HAP-1 (cell line): ENCODE data around the gene IFT74.

Experiments
- DNase-seq, 2 experiments: peaks; one replicate each; pipeline ENCODE4 v3.0.0-alpha.2; 2016 to 2020; ENCODE audit warnings: low spot score in 2 of 2
- H3K27me3 ChIP-seq: fragments of 250-450 bp; sonication (Bioruptor Pico); 2 replicates; pipeline ENCODE4 v1.5.1; 2020; ENCODE audit warnings: low read depth, mild to moderate bottlenecking, moderate library complexity
- H3K36me3 ChIP-seq: fragments of 250-450 bp; sonication (Bioruptor Pico); replicated peaks from 2 replicates; pipeline ENCODE4 v1.5.1; 2020; ENCODE audit warnings: mild to moderate bottlenecking
- H3K4me1 ChIP-seq: fragments of 250-450 bp; sonication (Bioruptor Pico); 2 replicates; pipeline ENCODE4 v1.5.1; 2020; ENCODE audit warnings: mild to moderate bottlenecking
- H3K4me3 ChIP-seq: fragments of 250-450 bp; sonication (Bioruptor Pico); 2 replicates; pipeline ENCODE4 v1.5.1; 2020; ENCODE audit warnings: mild to moderate bottlenecking, moderate library complexity
- H3K9me3 ChIP-seq: fragments of 250-450 bp; sonication (Bioruptor Pico); 2 replicates; pipeline ENCODE4 v1.5.1; 2020; ENCODE audit warnings: mild to moderate bottlenecking, moderate library complexity
- in situ Hi-C: fragments of 300-500 bp; cut with MboI; formaldehyde crosslinking; loops from 3 replicates; pipeline ENCODE4 v1.14.3; 2020; ENCODE audit warnings: low sequenced_read_pairs, inconsistent platforms, mixed read lengths

The IFT74 gene

GRCh38 chr9:27005491-27005890, 49.3 kb downstream of the IFT74 start, which contains the start of gene LRRC19:
Gene LRRC19 (minus strand): TSS chr9:27005672. CDS start chr9:26999694, 5,978 bp downstream.
- H3K27me3 ChIP-seq = no peaks in the 10 kb centered on the region
- no peak within 1 kb of the TSS for H3K4me3 ChIP-seq
- H3K9me3 ChIP-seq = no peaks in the 10 kb centered on the region
- no peaks in the 10 kb centered on the region for H3K4me1 ChIP-seq
- no peaks in the 10 kb centered on the region for H3K36me3 ChIP-seq
- no peak for DNase-seq
- in situ Hi-C loops = no loop called here

GRCh38 chr9:27019589-27019988, 63.4 kb downstream of the IFT74 start:
- no peak for DNase-seq
- in situ Hi-C loops = no loop called here

GRCh38 chr9:27022920-27023319, 66.7 kb downstream of the IFT74 start:
- Histone ChIP-seq H3K9me3 (no peaks in the 10 kb centered on the region), H3K4me3 (no peak overlapping the region)
- in situ Hi-C loops = no loop called here

More at GRCh38 chr9:27019589-27019988, 63.4 kb downstream of the IFT74 start:
- Histone ChIP-seq H3K36me3 (peaks cover 15% of the 10 kb centered on the region), H3K9me3 (no peaks in the 10 kb centered on the region), H3K4me1 (no peaks in the 10 kb centered on the region), H3K27me3 (no peaks in the 10 kb centered on the region), H3K4me3 (no peak overlapping the region)

GRCh38 chr9:27029186-27029585, 73.0 kb downstream of the IFT74 start:
- no peak for DNase-seq
- Histone ChIP-seq H3K27me3 (no peaks in the 10 kb centered on the region), H3K4me3 (no peak overlapping the region), H3K36me3 (peaks cover 4% of the 10 kb centered on the region; the same call in 1 of the 2 replicates), H3K9me3 (no peaks in the 10 kb centered on the region), H3K4me1 (no peaks in the 10 kb centered on the region)
- in situ Hi-C loops = loop anchor here (25.0 kb wide), 1 partner anchor 508 kb away; the partner anchor contains the start of gene MOB3B

More at GRCh38 chr9:27022920-27023319, 66.7 kb downstream of the IFT74 start:
- DNase-seq = no peak
- H3K36me3 ChIP-seq = peaks cover 11% of the 10 kb centered on the region
- no peaks in the 10 kb centered on the region for H3K4me1 ChIP-seq
- no peaks in the 10 kb centered on the region for H3K27me3 ChIP-seq

- Histone ChIP-seq H3K9me3 (no peaks in the 10 kb centered on the region), H3K27me3 (no peaks in the 10 kb centered on the region), H3K4me1 (no peaks in the 10 kb centered on the region), H3K4me3 (no peak overlapping the region), H3K36me3 (no peaks in the 10 kb centered on the region)
- DNase-seq = peak; percentile 46 to 81
- in situ Hi-C loops = loop anchor here (10.0 to 25.0 kb wide), 2 partner anchors 241 to 503 kb away; partner anchors contain the start of gene MOB3B
Measured at GRCh38 chr9:27033815-27034403, 77.7 kb downstream of the IFT74 start.

GRCh38 chr9:27037499-27037898, 81.3 kb downstream of the IFT74 start:
- DNase-seq = no peak
- Histone ChIP-seq H3K4me1 (no peaks in the 10 kb centered on the region), H3K27me3 (no peaks in the 10 kb centered on the region), H3K36me3 (no peaks in the 10 kb centered on the region), H3K4me3 (no peak overlapping the region), H3K9me3 (no peaks in the 10 kb centered on the region)
- in situ Hi-C loops = loop anchor here (10.0 to 25.0 kb wide), 2 partner anchors 237 to 500 kb away; partner anchors contain the start of gene MOB3B

GRCh38 chr9:27041746-27042145, 85.5 kb downstream of the IFT74 start:
- no peaks in the 10 kb centered on the region for H3K9me3 ChIP-seq
- in situ Hi-C loops = loop anchor here (25.0 kb wide), 1 partner anchor 496 kb away; the partner anchor contains the start of gene MOB3B

GRCh38 chr9:27042476-27042875, 86.3 kb downstream of the IFT74 start:
- Histone ChIP-seq H3K4me3 (no peak overlapping the region), H3K4me1 (no peaks in the 10 kb centered on the region), H3K36me3 (no peaks in the 10 kb centered on the region; the same call in 1 of the 2 replicates), H3K9me3 (no peaks in the 10 kb centered on the region), H3K27me3 (no peaks in the 10 kb centered on the region)
- no peak for DNase-seq
- in situ Hi-C loops = loop anchor here (25.0 kb wide), 1 partner anchor 495 kb away; the partner anchor contains the start of gene MOB3B

More at GRCh38 chr9:27041746-27042145, 85.5 kb downstream of the IFT74 start:
- no peaks in the 10 kb centered on the region for H3K4me1 ChIP-seq
- no peaks in the 10 kb centered on the region; the same call in 1 of the 2 replicates for H3K36me3 ChIP-seq
- H3K4me3 ChIP-seq = no peak overlapping the region
- no peak for DNase-seq
- H3K27me3 ChIP-seq = no peaks in the 10 kb centered on the region

GRCh38 chr9:27043176-27043575, 87.0 kb downstream of the IFT74 start:
- no peak for DNase-seq
- no peak overlapping the region for H3K4me3 ChIP-seq
- no peaks in the 10 kb centered on the region for H3K9me3 ChIP-seq
- H3K27me3 ChIP-seq = no peaks in the 10 kb centered on the region
- in situ Hi-C loops = loop anchor here (25.0 kb wide), 1 partner anchor 494 kb away; the partner anchor contains the start of gene MOB3B
- no peaks in the 10 kb centered on the region; the same call in 1 of the 2 replicates for H3K36me3 ChIP-seq
- H3K4me1 ChIP-seq = no peaks in the 10 kb centered on the region

- Histone ChIP-seq H3K27me3 (no peaks in the 10 kb centered on the region), H3K4me3 (no peak overlapping the region), H3K36me3 (peaks cover 4% of the 10 kb centered on the region), H3K4me1 (no peaks in the 10 kb centered on the region), H3K9me3 (no peaks in the 10 kb centered on the region)
- in situ Hi-C loops = loop anchor here (25.0 kb wide), 1 partner anchor 490 kb away; the partner anchor contains the start of gene MOB3B
- no peak for DNase-seq
Measured at GRCh38 chr9:27047136-27047535, 90.9 kb downstream of the IFT74 start.

- H3K9me3 ChIP-seq = no peaks in the 10 kb centered on the region
- H3K4me3 ChIP-seq = no peak overlapping the region
- peaks cover 2% of the 10 kb centered on the region for H3K36me3 ChIP-seq
- H3K27me3 ChIP-seq = no peaks in the 10 kb centered on the region
- DNase-seq = no peak
- peaks cover 14% of the 10 kb centered on the region for H3K4me1 ChIP-seq
- in situ Hi-C loops = no loop called here
Measured at GRCh38 chr9:27053369-27054022, 97.3 kb downstream of the IFT74 start.

- Histone ChIP-seq H3K9me3 (no peaks in the 10 kb centered on the region), H3K36me3 (no peaks in the 10 kb centered on the region; the same call in 1 of the 2 replicates), H3K4me1 (peaks cover 14% of the 10 kb centered on the region), H3K27me3 (no peaks in the 10 kb centered on the region), H3K4me3 (no peak overlapping the region)
- DNase-seq = peak in 1 of 2 experiments; percentile 77
- in situ Hi-C loops = no loop called here
Measured at GRCh38 chr9:27054125-27054524, 97.9 kb downstream of the IFT74 start.

GRCh38 chr9:27054841-27055240, 98.6 kb downstream of the IFT74 start:
- Histone ChIP-seq H3K4me3 (no peak overlapping the region), H3K4me1 (peaks cover 14% of the 10 kb centered on the region), H3K36me3 (no peaks in the 10 kb centered on the region; the same call in 1 of the 2 replicates), H3K27me3 (no peaks in the 10 kb centered on the region), H3K9me3 (no peaks in the 10 kb centered on the region)
- in situ Hi-C loops = no loop called here
- DNase-seq = no peak

GRCh38 chr9:27059412-27059811, 103.2 kb downstream of the IFT74 start:
- no peaks in the 10 kb centered on the region for H3K27me3 ChIP-seq
- no peaks in the 10 kb centered on the region; the same call in 1 of the 2 replicates for H3K36me3 ChIP-seq
- in situ Hi-C loops = no loop called here
- H3K4me1 ChIP-seq = peaks cover 3% of the 10 kb centered on the region
- H3K4me3 ChIP-seq = no peak overlapping the region
- H3K9me3 ChIP-seq = no peaks in the 10 kb centered on the region
- DNase-seq = no peak
